HG02970 (cell line): ENCODE data around the gene KAZALD1.

Experiments used
- ATAC-seq: cut with Tn5 transposase; IDR thresholded peaks from one replicate; pipeline ENCODE4 v1.9.1; 2021; ENCODE audit warnings: mild to moderate bottlenecking, moderate library complexity, moderate number of reproducible peaks; ENCODE audit not compliant: unreplicated experiment, low FRiP score

The KAZALD1 gene

GRCh38 chr10:101046332-101047238 is 15.2 kb upstream of the KAZALD1 start:
- no peak for ATAC-seq

- ATAC-seq = no peak
Measured at GRCh38 chr10:101047268-101047667, 14.5 kb upstream of the KAZALD1 start.

- no peak for ATAC-seq
Measured at GRCh38 chr10:101047961-101048892, 13.6 kb upstream of the KAZALD1 start.

GRCh38 chr10:101050208-101051069 is 11.3 kb upstream of the KAZALD1 start:
- no peak for ATAC-seq

GRCh38 chr10:101052285-101052684 is 9.5 kb upstream of the KAZALD1 start:
- no peak for ATAC-seq

- ATAC-seq = no peak
Measured at GRCh38 chr10:101053516-101053915, 8.3 kb upstream of the KAZALD1 start.

GRCh38 chr10:101054351-101054750 is 7.4 kb upstream of the KAZALD1 start:
- ATAC-seq = no peak

GRCh38 chr10:101054876-101055275 is 6.9 kb upstream of the KAZALD1 start:
- no peak for ATAC-seq

GRCh38 chr10:101055411-101055810 is 6.4 kb upstream of the KAZALD1 start:
- no peak for ATAC-seq

GRCh38 chr10:101056365-101057151 is 5.2 kb upstream of the KAZALD1 start:
- no peak for ATAC-seq

GRCh38 chr10:101060036-101060950 is 1.5 kb upstream of the KAZALD1 start:
- peak; percentile 42 for ATAC-seq

GRCh38 chr10:101060951-101061623 is 702 bp upstream of the KAZALD1 start:
- peak; percentile 55 for ATAC-seq

GRCh38 chr10:101062232-101063049 is 652 bp downstream of the KAZALD1 start:
- ATAC-seq = no peak

GRCh38 chr10:101063050-101063525 is 1.3 kb downstream of the KAZALD1 start:
- ATAC-seq = no peak

GRCh38 chr10:101063548-101064414 is 2.0 kb downstream of the KAZALD1 start:
- ATAC-seq = no peak

GRCh38 chr10:101064415-101065030 is 2.7 kb downstream of the KAZALD1 start:
- ATAC-seq = no peak
